Measurements from ENCODE around the gene FDCSP.

DNA sequence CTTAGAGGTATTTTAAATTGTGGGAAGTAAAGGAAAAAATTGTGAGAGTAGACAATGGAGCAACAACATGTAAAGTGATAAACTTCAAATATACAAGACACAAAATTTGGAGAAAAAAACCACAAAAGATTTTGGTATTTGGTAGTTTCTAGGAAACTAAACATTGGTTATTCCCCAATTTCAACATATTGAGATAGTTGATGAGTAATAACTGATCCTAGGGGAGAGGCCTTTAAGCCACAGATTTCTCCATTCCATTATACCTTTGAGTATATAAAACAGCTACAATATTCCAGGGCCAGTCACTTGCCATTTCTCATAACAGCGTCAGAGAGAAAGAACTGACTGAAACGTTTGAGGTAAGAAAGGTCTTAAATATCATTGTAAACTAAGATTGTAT lies at the start of gene FDCSP:
- TF ChIP-seq, protein P1, sequence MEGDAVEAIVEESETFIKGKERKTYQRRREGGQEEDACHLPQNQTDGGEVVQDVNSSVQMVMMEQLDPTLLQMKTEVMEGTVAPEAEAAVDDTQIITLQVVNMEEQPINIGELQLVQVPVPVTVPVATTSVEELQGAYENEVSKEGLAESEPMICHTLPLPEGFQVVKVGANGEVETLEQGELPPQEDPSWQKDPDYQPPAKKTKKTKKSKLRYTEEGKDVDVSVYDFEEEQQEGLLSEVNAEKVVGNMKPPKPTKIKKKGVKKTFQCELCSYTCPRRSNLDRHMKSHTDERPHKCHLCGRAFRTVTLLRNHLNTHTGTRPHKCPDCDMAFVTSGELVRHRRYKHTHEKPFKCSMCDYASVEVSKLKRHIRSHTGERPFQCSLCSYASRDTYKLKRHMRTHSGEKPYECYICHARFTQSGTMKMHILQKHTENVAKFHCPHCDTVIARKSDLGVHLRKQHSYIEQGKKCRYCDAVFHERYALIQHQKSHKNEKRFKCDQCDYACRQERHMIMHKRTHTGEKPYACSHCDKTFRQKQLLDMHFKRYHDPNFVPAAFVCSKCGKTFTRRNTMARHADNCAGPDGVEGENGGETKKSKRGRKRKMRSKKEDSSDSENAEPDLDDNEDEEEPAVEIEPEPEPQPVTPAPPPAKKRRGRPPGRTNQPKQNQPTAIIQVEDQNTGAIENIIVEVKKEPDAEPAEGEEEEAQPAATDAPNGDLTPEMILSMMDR (conservative IDR thresholded peaks at IDR 0.05) = no peak
- TF ChIP-seq EZH2 (IDR thresholded peaks at IDR 0.05; ENCODE audit: low read depth) = no peak
